ENCODE results near the gene ROBO1. TPM values are rescaled to one million over a fixed set of nuclear protein-coding genes. Genes with fewer than 3 reads are reported as not detected.

ROBO1 gene
- total and polyA plus RNA-seq, 2 donors (not counting 1 experiment from before 2014, with no cell fraction given) = 0.27 to 3.2 TPM

DNA sequence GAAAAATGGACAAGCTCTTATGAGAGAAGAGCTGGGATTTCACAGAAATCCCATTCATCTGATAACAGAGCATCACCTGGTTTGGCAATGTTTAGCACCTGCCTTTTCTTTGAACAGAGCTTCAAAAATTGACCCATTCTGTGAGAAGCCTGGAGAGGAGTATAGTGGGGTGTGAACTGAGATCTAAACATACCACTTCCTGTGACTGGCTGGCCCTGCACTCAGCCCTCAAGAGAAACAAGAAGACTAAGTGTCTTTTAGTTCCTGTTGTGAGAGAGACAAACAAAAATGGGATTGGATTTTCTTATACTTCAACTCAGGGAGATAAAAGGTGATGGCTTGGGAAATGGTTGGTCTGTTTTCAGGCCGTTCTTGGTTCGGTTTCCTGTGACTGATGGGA is 1060.2 kb downstream of the ROBO1 start:
- ChIA-PET CTCF (no interaction called here), POLR2A (no interaction called here)
- no peaks in the 10 kb centered on the region for H3K27me3 Mint-ChIP-seq
- Histone ChIP-seq H3K36me3 (replicated peaks in 1 of 2; ENCODE audit: control extremely low read depth in 1 of 2, control insufficient read depth in 1 of 2, extremely low read depth in 1 of 2, insufficient read depth in 2 of 2, low read length in 1 of 2) (no peaks in the 10 kb centered on the region), H2AFZ (ENCODE audit: insufficient read depth, low read depth, low read length, poor library complexity, severe bottlenecking) (no peak overlapping the region), H3K27ac (ENCODE audit: low read length in 2 of 2) (no peak overlapping the region), H3K27me3 (replicated peaks in 1 of 4; ENCODE audit: control extremely low read depth in 1 of 4, control insufficient read depth in 3 of 4, insufficient read depth in 4 of 4, low read length in 3 of 4) (no peaks in the 10 kb centered on the region), H3K9ac (ENCODE audit: low read length) (no peak overlapping the region), H3K4me2 (replicated peaks; ENCODE audit: low read depth, low read length, poor library complexity, severe bottlenecking) (no peak overlapping the region), H3K79me2 (ENCODE audit: control insufficient read depth, insufficient read depth, low read length) (no peaks in the 10 kb centered on the region), H3K4me1 (ENCODE audit: control insufficient read depth in 2 of 2, insufficient read depth in 2 of 2, low read length in 2 of 2) (no peaks in the 10 kb centered on the region), H3K4me3 (ENCODE audit: control extremely low read depth in 1 of 5, extremely low read depth in 1 of 5, insufficient read depth in 1 of 5, low read depth in 2 of 5, low read length in 4 of 5) (no peak overlapping the region), H3K9me3 (ENCODE audit: control extremely low read depth in 1 of 3, control insufficient read depth in 2 of 3, insufficient read depth in 1 of 3, low read length in 2 of 3) (peaks cover 0 to 3% (median 0%) of the 10 kb centered on the region in 3 donors), H4K20me1 (ENCODE audit: control insufficient read depth, insufficient read depth, low read length, poor library complexity, severe bottlenecking) (no peaks in the 10 kb centered on the region)
- DNase-seq (no peak), ATAC-seq (ENCODE audit: low read depth) (no peak)
- H3K4me1 Mint-ChIP-seq = no peaks in the 10 kb centered on the region
- intact Hi-C loops (cut with micrococcal nuclease) = no loop called here
- no peak overlapping the region for H3K27ac Mint-ChIP-seq
- no peak overlapping the region for H3K4me3 Mint-ChIP-seq
- no peaks in the 10 kb centered on the region for H3K9me3 Mint-ChIP-seq (ENCODE audit: insufficient read depth)
- 90% methylated on average over 2 of the region's 2 CpGs for WGBS (ENCODE audit: insufficient coverage)
- TF ChIP-seq CTCF (IDR thresholded peaks at IDR 0.05) = no peak
- no peak for TF ChIP-seq EZH2 (IDR thresholded peaks at IDR 0.05; ENCODE audit: borderline replicate concordance, insufficient read depth, low read depth, low read length, poor library complexity, severe bottlenecking)

DNA sequence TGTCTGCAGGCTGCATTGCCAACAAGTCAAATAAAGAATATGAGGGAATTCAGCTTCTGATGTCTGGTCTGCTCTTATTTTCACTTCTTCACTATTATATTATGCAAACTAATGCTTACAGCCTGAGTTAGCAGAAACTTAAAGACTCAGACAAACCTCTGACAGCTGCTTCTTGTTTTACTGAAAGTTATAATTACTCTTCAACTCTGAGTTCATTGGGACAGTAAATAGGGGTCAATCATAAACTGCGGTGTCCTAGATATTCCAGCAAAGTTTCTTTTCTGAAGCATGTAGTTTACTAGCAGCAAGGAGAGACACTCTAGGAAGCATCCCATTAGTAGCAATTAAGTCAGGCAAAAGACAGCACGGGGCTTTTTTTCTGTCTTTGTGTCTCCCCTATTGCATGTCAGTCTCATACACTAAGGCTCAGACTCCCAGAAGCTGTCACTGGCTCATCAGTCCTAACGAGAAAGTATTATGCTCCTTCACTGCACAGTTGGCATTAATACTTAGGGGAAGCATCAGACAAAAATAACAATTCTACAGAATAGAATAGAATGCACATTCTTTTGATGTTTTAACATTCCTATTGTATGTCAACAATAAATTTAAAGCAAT is 1060.8 kb downstream of the ROBO1 start:
- no peaks in the 10 kb centered on the region for H3K9me3 Mint-ChIP-seq (ENCODE audit: insufficient read depth)
- ATAC-seq (ENCODE audit: low read depth) = no peak
- H3K79me2 ChIP-seq (ENCODE audit: control insufficient read depth, insufficient read depth, low read length) = no peaks in the 10 kb centered on the region
- WGBS (ENCODE audit: insufficient coverage) = 94% methylated on average over 2 of the region's 3 CpGs
- no peaks in the 10 kb centered on the region for H3K4me1 ChIP-seq (ENCODE audit: control insufficient read depth in 2 of 2, insufficient read depth in 2 of 2, low read length in 2 of 2)
- H3K4me1 Mint-ChIP-seq = no peaks in the 10 kb centered on the region
- H3K9me3 ChIP-seq (ENCODE audit: control extremely low read depth in 1 of 3, control insufficient read depth in 2 of 3, insufficient read depth in 1 of 3, low read length in 2 of 3) = peaks cover 0 to 3% (median 0%) of the 10 kb centered on the region in 3 donors
- H3K27ac ChIP-seq (ENCODE audit: low read length in 2 of 2) = no peak overlapping the region
- no peak overlapping the region for H3K4me3 ChIP-seq (ENCODE audit: control extremely low read depth in 1 of 5, extremely low read depth in 1 of 5, insufficient read depth in 1 of 5, low read depth in 2 of 5, low read length in 4 of 5)
- no peak overlapping the region for H3K4me2 ChIP-seq (replicated peaks; ENCODE audit: low read depth, low read length, poor library complexity, severe bottlenecking)
- DNase-seq = no peak
- no peaks in the 10 kb centered on the region for H3K27me3 ChIP-seq (replicated peaks in 1 of 4; ENCODE audit: control extremely low read depth in 1 of 4, control insufficient read depth in 3 of 4, insufficient read depth in 4 of 4, low read length in 3 of 4)
- TF ChIP-seq CTCF (IDR thresholded peaks at IDR 0.05) (no peak), EZH2 (IDR thresholded peaks at IDR 0.05; ENCODE audit: borderline replicate concordance, insufficient read depth, low read depth, low read length, poor library complexity, severe bottlenecking) (no peak)
- POLR2A ChIA-PET = no interaction called here
- H3K36me3 ChIP-seq (replicated peaks in 1 of 2; ENCODE audit: control extremely low read depth in 1 of 2, control insufficient read depth in 1 of 2, extremely low read depth in 1 of 2, insufficient read depth in 2 of 2, low read length in 1 of 2) = no peaks in the 10 kb centered on the region
- H2AFZ ChIP-seq (ENCODE audit: insufficient read depth, low read depth, low read length, poor library complexity, severe bottlenecking) = no peak overlapping the region
- H4K20me1 ChIP-seq (ENCODE audit: control insufficient read depth, insufficient read depth, low read length, poor library complexity, severe bottlenecking) = no peaks in the 10 kb centered on the region
- intact Hi-C loops (cut with micrococcal nuclease) = no loop called here
- no peak overlapping the region for H3K9ac ChIP-seq (ENCODE audit: low read length)
- CTCF ChIA-PET = no interaction called here
- H3K27me3 Mint-ChIP-seq = no peaks in the 10 kb centered on the region
- no peak overlapping the region for H3K27ac Mint-ChIP-seq
- H3K4me3 Mint-ChIP-seq = no peak overlapping the region

All from B cell (primary cell).